Stomach (tissue), 4 donors: Measurements from ENCODE around the gene NDFIP1.

Experiments
- EP300 ChIP-seq: sonication (generic); formaldehyde crosslinking; IDR thresholded peaks from one replicate; pipeline ENCODE4 v1.6.1; 2017; ENCODE audit warnings: antibody characterized with exemption
- POLR2A ChIP-seq, 4 donors: fragments of 450-650 bp; IDR thresholded peaks; one replicate each; pipeline ENCODE4 v1.6.1; 2016; ENCODE audit warnings: antibody characterized with exemption in 4 of 4, control low read depth in 2 of 4, mild to moderate bottlenecking in 1 of 4, moderate library complexity in 1 of 4
- POLR2AphosphoS5 ChIP-seq, 3 donors: sonication (generic); formaldehyde crosslinking; IDR thresholded peaks; one replicate each; pipeline ENCODE4 v1.6.1; 2016; ENCODE audit warnings: antibody characterized with exemption in 3 of 3
- TF ChIP-seq, protein P1 (sequence below), 7 experiments: fragments of 450-650 bp in 4 of 7; fragments of 200-600 bp in 3 of 7; sonication (generic) in 3 of 7; IDR thresholded peaks; one replicate each; pipeline ENCODE4 v1.5.1; 2016 to 2019; ENCODE audit warnings: antibody characterized with exemption in 7 of 7, control low read depth in 2 of 7, mild to moderate bottlenecking in 1 of 7

DNA sequence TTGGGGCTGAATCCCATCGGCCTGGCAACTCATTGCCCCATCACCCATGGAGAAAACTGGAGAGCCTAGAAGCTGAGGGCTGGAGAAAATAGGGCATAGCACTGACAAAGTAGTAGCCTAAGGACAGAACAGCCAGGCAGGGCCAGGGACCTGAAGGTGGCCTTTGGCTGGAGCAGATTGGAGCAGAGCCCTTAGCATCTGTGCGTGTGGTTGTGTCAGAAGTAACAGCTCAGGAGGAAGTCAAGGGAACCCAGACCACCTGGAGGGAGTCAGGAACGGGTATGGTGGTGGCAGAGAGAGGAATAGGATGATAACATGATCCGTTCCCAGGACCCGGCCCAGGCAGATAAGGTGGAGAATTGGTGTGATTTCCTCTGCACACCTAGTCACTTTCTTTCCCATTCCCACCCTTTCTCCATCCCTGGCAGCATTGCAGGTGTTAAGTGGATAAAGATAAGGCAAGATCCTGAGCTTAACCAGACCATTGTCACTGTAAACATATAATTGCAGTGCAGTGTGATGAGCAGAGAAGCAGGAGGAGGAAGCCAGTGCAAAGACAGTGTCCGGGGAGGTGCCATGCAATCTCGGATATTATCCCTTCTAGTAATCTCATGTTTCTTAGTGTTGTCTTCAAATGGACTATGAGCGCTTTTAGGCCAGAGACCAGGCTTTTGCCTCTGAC, 67.0 kb downstream of the NDFIP1 start:
- TF ChIP-seq EP300 = no peak
- TF ChIP-seq, protein P1, sequence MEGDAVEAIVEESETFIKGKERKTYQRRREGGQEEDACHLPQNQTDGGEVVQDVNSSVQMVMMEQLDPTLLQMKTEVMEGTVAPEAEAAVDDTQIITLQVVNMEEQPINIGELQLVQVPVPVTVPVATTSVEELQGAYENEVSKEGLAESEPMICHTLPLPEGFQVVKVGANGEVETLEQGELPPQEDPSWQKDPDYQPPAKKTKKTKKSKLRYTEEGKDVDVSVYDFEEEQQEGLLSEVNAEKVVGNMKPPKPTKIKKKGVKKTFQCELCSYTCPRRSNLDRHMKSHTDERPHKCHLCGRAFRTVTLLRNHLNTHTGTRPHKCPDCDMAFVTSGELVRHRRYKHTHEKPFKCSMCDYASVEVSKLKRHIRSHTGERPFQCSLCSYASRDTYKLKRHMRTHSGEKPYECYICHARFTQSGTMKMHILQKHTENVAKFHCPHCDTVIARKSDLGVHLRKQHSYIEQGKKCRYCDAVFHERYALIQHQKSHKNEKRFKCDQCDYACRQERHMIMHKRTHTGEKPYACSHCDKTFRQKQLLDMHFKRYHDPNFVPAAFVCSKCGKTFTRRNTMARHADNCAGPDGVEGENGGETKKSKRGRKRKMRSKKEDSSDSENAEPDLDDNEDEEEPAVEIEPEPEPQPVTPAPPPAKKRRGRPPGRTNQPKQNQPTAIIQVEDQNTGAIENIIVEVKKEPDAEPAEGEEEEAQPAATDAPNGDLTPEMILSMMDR (IDR thresholded peaks at IDR 0.05) = no peak
- no peak for TF ChIP-seq POLR2AphosphoS5 (IDR thresholded peaks at IDR 0.05)
- TF ChIP-seq POLR2A (IDR thresholded peaks at IDR 0.05) = no peak
